GM12874 (cell line): ENCODE data around the gene ELMO1.

ENCODE experiments used
- TF ChIP-seq, protein P1 (sequence below): IDR thresholded peaks from 2 replicates; pipeline ENCODE4 v1.5.1; 2011; ENCODE audit warnings: low read depth, mild to moderate bottlenecking, control low read depth, low read length, moderate library complexity; ENCODE audit not compliant: insufficient read depth

Gene ELMO1

GRCh38 chr7:36984041-36984521, 464.6 kb downstream of the ELMO1 start:
- TF ChIP-seq, protein P1, sequence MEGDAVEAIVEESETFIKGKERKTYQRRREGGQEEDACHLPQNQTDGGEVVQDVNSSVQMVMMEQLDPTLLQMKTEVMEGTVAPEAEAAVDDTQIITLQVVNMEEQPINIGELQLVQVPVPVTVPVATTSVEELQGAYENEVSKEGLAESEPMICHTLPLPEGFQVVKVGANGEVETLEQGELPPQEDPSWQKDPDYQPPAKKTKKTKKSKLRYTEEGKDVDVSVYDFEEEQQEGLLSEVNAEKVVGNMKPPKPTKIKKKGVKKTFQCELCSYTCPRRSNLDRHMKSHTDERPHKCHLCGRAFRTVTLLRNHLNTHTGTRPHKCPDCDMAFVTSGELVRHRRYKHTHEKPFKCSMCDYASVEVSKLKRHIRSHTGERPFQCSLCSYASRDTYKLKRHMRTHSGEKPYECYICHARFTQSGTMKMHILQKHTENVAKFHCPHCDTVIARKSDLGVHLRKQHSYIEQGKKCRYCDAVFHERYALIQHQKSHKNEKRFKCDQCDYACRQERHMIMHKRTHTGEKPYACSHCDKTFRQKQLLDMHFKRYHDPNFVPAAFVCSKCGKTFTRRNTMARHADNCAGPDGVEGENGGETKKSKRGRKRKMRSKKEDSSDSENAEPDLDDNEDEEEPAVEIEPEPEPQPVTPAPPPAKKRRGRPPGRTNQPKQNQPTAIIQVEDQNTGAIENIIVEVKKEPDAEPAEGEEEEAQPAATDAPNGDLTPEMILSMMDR: no peak

DNA sequence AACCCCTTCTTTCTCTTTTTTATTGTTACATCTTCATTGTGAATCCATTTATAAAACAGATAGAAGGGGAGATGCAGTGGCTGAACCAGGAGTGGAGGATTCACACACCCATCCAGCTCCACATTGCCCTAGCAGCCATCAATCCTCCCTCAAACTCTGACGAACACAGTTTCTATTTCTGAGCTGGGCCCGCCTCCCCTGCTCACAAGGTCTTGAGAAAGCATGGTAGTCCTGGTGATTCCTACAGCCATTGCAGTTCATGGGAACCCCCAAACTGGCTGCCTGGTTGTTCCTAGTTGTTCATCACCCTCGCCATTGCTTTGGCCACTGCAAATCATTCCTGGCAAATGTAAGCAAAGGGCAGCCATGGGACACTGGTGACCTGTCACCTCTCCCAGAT, 465.9 kb downstream of the ELMO1 start:
- TF ChIP-seq, protein P1: no peak

DNA sequence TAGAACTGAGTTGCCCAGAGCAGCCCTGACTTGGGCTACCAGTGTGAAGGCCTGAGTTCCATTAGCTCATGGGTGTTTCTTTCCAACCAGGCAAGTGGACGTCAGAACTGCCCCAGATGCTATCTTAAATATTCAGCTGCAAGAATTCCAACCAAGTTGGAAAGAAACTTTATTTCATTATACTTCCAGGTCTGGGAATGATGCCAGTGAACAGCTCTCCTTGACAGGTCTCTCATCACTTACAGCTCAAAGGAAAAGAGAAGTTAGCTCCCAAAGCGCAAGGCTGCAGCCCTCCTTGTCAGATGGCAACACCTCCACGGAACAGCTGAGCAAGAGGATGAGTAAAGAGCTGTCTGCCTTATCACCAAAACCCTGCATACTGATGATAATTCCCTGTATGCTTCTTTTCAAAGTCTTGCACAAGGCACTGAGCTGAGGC, 468.8 kb downstream of the ELMO1 start:
- TF ChIP-seq, protein P1: no peak

DNA sequence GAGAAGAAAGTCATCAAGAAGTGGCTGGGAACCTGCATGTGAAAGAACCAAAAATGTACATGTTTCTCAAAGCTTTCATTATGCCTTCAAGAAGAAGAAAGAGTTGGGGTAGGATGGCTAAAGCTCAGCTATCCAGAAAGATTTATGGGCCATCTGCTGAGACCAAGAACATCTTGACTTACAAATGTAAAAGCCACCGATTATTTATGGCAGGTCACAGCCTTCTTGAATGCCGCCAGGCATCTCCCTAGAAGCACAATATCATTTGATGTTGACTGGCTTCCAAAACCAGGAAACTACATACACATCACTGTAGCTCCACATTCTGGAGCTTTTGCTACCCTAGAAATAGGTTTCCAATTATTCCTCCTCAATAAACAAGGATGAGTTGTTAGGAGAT, 470.2 kb downstream of the ELMO1 start:
- TF ChIP-seq, protein P1: no peak

DNA sequence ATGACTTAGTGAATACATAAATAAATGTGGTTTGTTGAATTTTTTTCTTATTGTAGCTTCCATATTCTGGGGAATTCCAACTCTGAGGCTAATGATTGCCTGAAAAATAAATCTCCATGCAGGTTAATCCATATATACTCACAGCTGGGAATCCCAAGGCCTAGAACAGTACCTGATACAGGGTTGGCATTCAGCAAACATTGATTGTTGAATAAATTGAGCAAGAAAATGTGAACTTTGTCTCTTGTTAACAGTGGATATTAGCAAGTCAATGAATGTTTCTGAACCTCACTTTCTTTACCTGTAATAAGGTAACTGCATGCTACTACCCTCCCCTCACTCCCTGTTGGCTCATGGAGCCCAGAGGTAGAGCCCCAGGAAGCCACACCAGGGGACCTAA, 470.8 kb downstream of the ELMO1 start:
- TF ChIP-seq, protein P1: no peak

- TF ChIP-seq, protein P1: no peak
Observed at GRCh38 chr7:36972140-36972518, 476.5 kb downstream of the ELMO1 start.

GRCh38 chr7:36971515-36972139, 477.0 kb downstream of the ELMO1 start:
- TF ChIP-seq, protein P1: no peak
